COLO668 (cell line): ENCODE data around the gene MED12L.
"Not testable (repeated sequence)": the region's sequence is repeated elsewhere in the genome, so short reads cannot be mapped to it uniquely, and the experiment has no call there.

ENCODE experiments used
- DNase-seq: peaks from one replicate; lab custom pipeline; 2025; ENCODE audit not compliant: unreplicated experiment; lab: John Stamatoyannopoulos, UW

Gene MED12L

GRCh38 chr3:151362751-151363174, 277.3 kb downstream of the MED12L start:
- no peak for DNase-seq

- no peak for DNase-seq
Observed at GRCh38 chr3:151366993-151367392, 281.5 kb downstream of the MED12L start.

GRCh38 chr3:151367448-151367847, 282.0 kb downstream of the MED12L start:
- no peak for DNase-seq

- no peak for DNase-seq
Observed at GRCh38 chr3:151371526-151371925, 286.1 kb downstream of the MED12L start.

GRCh38 chr3:151372063-151372820, 286.8 kb downstream of the MED12L start:
- DNase-seq, result no peak

- DNase-seq, result no peak
Observed at GRCh38 chr3:151377768-151378385, 292.4 kb downstream of the MED12L start.

GRCh38 chr3:151379083-151379734, 293.7 kb downstream of the MED12L start:
- peak; percentile 22 for DNase-seq

GRCh38 chr3:151382671-151383070, 297.2 kb downstream of the MED12L start:
- no peak for DNase-seq

- no peak for DNase-seq
Observed at GRCh38 chr3:151383111-151383510, 297.6 kb downstream of the MED12L start.

GRCh38 chr3:151383956-151384355, 298.5 kb downstream of the MED12L start:
- DNase-seq, result no peak

GRCh38 chr3:151384741-151385174, 299.3 kb downstream of the MED12L start, which contains the start of gene P2RY12:
P2RY12 (minus strand) TSS chr3:151384753; CDS start chr3:151338845, 45,908 bp downstream.
- DNase-seq, result no peak

- no peak for DNase-seq
Observed at GRCh38 chr3:151386056-151386455, 300.6 kb downstream of the MED12L start.

GRCh38 chr3:151387432-151387831, 302.0 kb downstream of the MED12L start:
- DNase-seq, result no peak

GRCh38 chr3:151387842-151388241, 302.4 kb downstream of the MED12L start:
- DNase-seq, result no peak

GRCh38 chr3:151391720-151392119, 306.3 kb downstream of the MED12L start:
- DNase-seq, result no peak

- DNase-seq, result not testable (repeated sequence)
Observed at GRCh38 chr3:151392191-151392590, 306.7 kb downstream of the MED12L start.

- no peak for DNase-seq
Observed at GRCh38 chr3:151393146-151393830, 307.8 kb downstream of the MED12L start.

GRCh38 chr3:151393941-151394340, 308.5 kb downstream of the MED12L start:
- no peak for DNase-seq

- no peak for DNase-seq
Observed at GRCh38 chr3:151394611-151395010, 309.1 kb downstream of the MED12L start.

- DNase-seq, result no peak
Observed at GRCh38 chr3:151395806-151396205, 310.3 kb downstream of the MED12L start.

GRCh38 chr3:151398895-151399294, 313.4 kb downstream of the MED12L start:
- DNase-seq, result no peak
